Stimulated activated CD4-positive, alpha-beta T cell treated with anti-CD3 and anti-CD28 coated beads, Interleukin-1b, Interleukin-23, amount 100 ng/mL, for 1 hour (primary cell): ENCODE measurements around the gene MCF2L2.
"Not testable (repeated sequence)": the region's sequence is repeated elsewhere in the genome, so short reads cannot be mapped to it uniquely, and the experiment has no call there.

Experiments
- DNase-seq, 2 donors: peaks; one replicate each; pipeline ENCODE4 v3.0.0-alpha.2; 2020; ENCODE audit warnings: low read depth in 2 of 2

The MCF2L2 gene

GRCh38 chr3:183208260-183208659 lies 220.2 kb downstream of the MCF2L2 start:
- no peak for DNase-seq

GRCh38 chr3:183203670-183204069 lies 224.7 kb downstream of the MCF2L2 start:
- DNase-seq: no peak

DNA sequence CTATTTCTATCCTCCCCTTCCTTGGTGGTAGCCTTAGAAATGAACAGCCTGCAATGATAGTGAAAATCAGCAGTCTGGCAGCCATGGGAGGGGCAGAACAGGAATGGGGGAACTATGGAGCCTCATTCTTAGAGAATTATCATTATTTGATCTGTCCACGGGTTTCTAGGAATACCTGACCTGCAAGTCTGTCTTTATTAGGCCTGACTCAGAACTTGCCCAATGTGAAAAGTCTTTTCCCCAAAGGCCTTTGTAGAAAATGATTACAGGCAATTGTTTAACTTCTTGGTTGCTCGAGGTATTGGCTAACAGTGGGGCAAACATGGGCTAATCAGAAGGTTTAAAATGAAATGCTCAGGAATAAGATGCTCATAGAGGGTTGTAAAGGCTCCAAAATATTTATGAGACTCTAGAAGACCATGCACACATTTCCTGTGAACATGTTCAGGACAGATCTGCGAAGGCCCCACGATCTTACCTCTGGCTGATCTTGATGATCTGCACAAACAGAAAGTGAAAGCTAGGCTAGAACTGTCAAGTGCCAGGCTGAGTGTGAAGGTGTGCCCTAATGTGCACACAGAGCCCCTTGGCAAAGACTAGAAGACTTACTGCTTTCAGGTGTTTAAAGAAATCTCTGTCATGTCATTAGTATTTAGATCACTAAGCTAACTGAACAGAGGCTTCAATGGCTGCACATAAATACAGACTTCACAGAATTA lies 226.3 kb downstream of the MCF2L2 start:
- DNase-seq: no peak

- DNase-seq: no peak
Measured at GRCh38 chr3:183198939-183199338, 229.5 kb downstream of the MCF2L2 start.

DNA sequence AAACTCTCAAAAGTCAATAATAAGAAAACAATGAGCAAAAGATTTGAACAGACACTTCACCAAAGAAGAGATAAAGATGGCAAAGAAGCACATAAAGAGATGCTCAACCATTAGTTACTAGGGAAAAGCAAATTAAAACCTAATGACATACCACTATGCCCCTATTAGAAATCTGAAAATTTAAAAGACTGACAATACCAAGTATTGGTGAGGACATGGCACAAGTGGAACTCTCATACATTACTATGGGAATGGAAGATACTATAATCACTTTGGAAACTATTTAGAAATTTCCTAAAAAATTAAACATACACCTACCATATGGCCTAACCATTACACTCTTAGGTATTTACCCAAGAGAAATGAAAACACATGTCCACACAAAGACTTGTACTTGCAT lies 230.7 kb downstream of the MCF2L2 start:
- DNase-seq: no peak

DNA sequence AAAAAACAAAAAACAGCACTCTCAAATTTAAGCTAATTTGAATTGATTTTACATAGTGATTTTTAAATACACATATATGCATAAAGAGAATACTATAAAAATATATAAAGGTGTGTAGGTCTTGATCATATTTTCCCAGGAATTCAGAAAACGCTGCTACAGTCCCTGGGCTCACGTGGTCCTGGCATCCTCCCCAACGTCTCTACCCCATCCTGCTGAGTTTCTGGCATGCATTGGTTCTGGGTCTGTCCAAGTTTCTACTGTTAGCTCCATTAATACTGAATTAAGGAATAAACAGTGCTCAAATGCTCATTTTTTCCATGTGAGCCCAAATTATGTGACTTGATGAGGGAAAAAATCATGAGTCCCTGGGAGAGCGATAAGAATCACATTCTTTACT lies 233.2 kb downstream of the MCF2L2 start:
- DNase-seq: no peak

- no peak for DNase-seq
Measured at GRCh38 chr3:183193762-183194689, 234.4 kb downstream of the MCF2L2 start.

GRCh38 chr3:183192650-183193300 lies 235.6 kb downstream of the MCF2L2 start:
- DNase-seq: no peak

DNA sequence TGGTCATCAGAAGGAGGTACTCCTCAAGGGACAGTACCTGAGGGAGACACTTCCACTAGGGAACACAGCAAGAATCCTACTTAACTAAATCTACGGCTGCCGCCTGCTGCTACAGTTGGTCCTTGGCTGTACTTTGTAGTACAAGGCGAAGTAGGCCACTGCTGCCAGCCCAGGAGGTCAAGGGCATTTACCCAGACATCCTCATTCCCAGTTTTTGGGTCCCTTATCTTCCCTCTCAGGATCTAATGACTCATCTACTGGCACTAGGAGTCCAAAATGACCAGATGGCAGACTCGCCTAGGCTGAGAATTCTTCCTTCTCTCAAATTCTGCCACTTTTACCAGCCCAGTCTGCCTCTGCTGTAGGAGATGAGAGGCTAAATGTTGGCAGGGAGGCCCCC lies 238.8 kb downstream of the MCF2L2 start:
- no peak for DNase-seq

DNA sequence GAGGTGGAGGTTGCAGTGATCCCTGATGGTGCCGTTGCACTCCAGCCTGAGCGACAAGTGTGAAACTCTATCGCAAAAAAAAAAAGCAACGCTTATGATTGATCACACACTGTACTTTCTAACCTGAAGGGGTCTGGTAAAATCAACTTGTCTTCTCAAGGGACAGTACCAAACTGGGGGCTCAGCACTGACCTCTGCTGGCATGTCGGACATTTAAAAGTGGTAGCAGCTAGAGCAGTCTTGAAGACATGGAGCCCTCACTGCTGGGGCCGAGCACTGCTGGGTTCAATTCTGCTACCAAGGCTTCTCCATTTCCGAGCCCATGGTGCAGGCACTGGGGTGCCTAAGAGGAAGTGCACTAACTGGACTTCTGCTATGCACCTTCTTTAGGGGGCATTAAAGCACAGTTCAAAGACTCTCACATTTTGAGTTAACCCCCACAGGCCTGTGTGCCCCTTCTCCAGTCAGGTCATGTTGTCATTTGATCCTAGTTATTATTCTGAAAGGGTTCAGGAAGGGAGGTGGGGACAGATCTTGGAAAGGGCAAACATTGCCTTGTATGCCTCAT lies 239.4 kb downstream of the MCF2L2 start:
- no peak for DNase-seq

- DNase-seq: no peak
Measured at GRCh38 chr3:183185696-183186095, 242.7 kb downstream of the MCF2L2 start.

DNA sequence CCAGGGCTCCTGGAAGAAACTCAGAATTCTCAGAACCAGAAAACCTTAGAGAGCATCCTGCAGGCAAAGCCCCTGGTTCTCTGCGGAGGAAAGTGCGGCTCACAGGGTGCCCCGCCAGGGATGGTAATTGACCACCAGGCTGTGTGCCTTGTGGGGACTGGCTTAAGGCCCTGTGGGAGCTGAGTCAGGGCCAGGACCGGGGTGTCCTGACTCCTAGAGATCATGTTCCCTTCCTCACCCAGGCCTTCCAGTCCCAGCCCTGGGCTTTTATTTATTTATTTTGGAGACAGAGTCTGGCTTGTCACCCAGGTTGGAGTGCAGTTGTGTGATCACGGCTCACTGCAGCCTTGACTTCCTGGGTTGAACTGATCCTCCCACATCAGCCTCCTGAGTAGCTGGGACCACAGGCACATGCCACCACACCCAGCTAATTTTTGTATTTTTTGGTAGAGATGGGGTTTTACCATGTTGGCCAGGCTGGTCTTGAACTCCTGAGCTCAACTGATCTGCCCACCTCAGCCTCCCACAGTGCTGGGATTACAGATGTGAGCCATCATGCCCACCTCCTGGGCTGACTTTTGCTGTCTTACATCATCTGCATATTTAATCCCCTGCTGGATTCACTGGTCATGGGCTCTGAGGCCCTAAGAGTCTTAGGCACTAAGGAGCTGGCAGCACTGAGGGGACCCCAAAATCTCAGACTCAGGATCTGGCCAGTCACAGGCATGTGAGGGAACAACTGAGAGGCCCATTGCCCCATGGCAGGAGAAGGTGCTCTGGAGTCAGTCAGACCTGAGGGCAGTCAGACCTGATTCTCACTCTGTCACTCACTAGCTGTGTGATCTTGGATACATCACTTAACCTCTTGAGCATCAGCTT lies 245.4 kb downstream of the MCF2L2 start:
- no peak for DNase-seq

GRCh38 chr3:183182073-183182472 lies 246.3 kb downstream of the MCF2L2 start:
- DNase-seq: no peak

GRCh38 chr3:183181606-183182005 lies 246.8 kb downstream of the MCF2L2 start:
- no peak for DNase-seq

GRCh38 chr3:183180784-183181295 lies 247.6 kb downstream of the MCF2L2 start:
- no peak for DNase-seq

GRCh38 chr3:183180110-183180783 lies 248.2 kb downstream of the MCF2L2 start:
- DNase-seq: no peak

- DNase-seq: not testable (repeated sequence)
Measured at GRCh38 chr3:183179550-183179908, 248.9 kb downstream of the MCF2L2 start.

- DNase-seq: no peak
Measured at GRCh38 chr3:183178833-183179549, 249.4 kb downstream of the MCF2L2 start.

- no peak for DNase-seq
Measured at GRCh38 chr3:183178512-183178832, 249.9 kb downstream of the MCF2L2 start.
